Adrenal gland (tissue), 12 donors: ENCODE measurements around the gene STRN4. TPM values are rescaled to one million over a fixed set of nuclear protein-coding genes. Genes with fewer than 3 reads are reported as not detected.

Experiments
- DNase-seq, 7 donors: peaks; one replicate each; pipeline ENCODE4 v3.0.0-alpha.2; 2019 to 2020
- H3K27ac ChIP-seq, 5 donors: fragments of 200-600 bp; sonication (generic) in 4 of 5; 1 replicate in 3 of 5; 2 replicates in 2 of 5; pipeline versions ENCODE4 v1.5.1 to v1.8.0; 2016 to 2020; ENCODE audit warnings: mild to moderate bottlenecking in 1 of 5
- H3K27me3 ChIP-seq: fragments of 200-600 bp; 2 replicates; pipeline ENCODE4 v1.8.0; 2021
- H3K36me3 ChIP-seq, 2 donors: fragments of 200-600 bp; replicated peaks in 1 of 2; 1 replicate in 1 of 2; 2 replicates in 1 of 2; pipeline versions ENCODE4 v1.5.1 to v1.8.0; 2018 to 2022
- H3K4me1 ChIP-seq, 2 donors: fragments of 200-600 bp; replicated peaks in 1 of 2; 1 replicate in 1 of 2; 2 replicates in 1 of 2; pipeline versions ENCODE4 v1.5.1 to v1.8.0; 2018 to 2021
- H3K4me3 ChIP-seq, 4 donors: fragments of 200-600 bp; sonication (generic) in 3 of 4; one replicate each; pipeline ENCODE4 v1.5.1; 2016 to 2018
- H3K9me3 ChIP-seq, 3 donors: fragments of 200-600 bp; sonication (generic) in 1 of 3; replicated peaks in 1 of 3; 1 replicate in 2 of 3; 2 replicates in 1 of 3; pipeline versions ENCODE4 v1.5.1 to v1.8.0; 2016 to 2021
- POLR2A ChIP-seq, 2 donors: fragments of 450-650 bp; IDR thresholded peaks; one replicate each; pipeline ENCODE4 v1.6.1; 2017; ENCODE audit warnings: antibody characterized with exemption in 2 of 2, mild to moderate bottlenecking in 2 of 2, moderate library complexity in 1 of 2
- WGBS, 4 donors: extraction: QIAGEN DNeasy Blood & Tissue Kit in 2 of 4; methylation state at CpG; one replicate each; pipeline versions ENCODE4 v1.1.5 to v1.1.7; 2013 to 2017; 5-methylcytosine and 5-hydroxymethylcytosine counted together
- intact Hi-C, 2 donors: fragments of 100-400 bp; cut with DNase I; formaldehyde crosslinking; loops; one replicate each; pipeline versions ENCODE4 v1.14.1 to v1.15.0; 2022 to 2023
- polyA plus RNA-seq, 3 donors: library from polyadenylated mRNA; stranded (reverse); fragments of 200-250 nt in 2 of 3; fragments of 350-450 nt in 1 of 3; fragmentation: Illumina TruSeq in 1 of 3; extraction: RNeasy Lipid Tissue Mini Kit (QIAGEN cat#74804) in 1 of 3; gene quantifications; one replicate each; pipeline ENCODE4 v1.2.3, GENCODE V29; 2013 to 2014
- total RNA-seq, 9 donors: library from RNA; depleted of rRNA in 4 of 9; stranded (reverse); fragments of >200 nt in 4 of 9; fragments of 120-200 nt in 1 of 9; fragmentation: NEBNext Ultra II Directional in 1 of 9; extraction: Animal tissue kit (Norgen Biotek cat#: 25700) in 1 of 9; gene quantifications; one replicate each; pipeline versions ENCODE4 v1.1.0 to v1.2.4, GENCODE V29; 2013 to 2023
- TF ChIP-seq, protein P1 (sequence below), 6 experiments: fragments of 450-650 bp in 4 of 6; fragments of 200-600 bp in 2 of 6; sonication (generic) in 1 of 6; IDR thresholded peaks; 1 replicate in 5 of 6; 2 replicates in 1 of 6; pipeline versions ENCODE4 v1.5.1 to v1.8.0; 2016 to 2021; ENCODE audit warnings: antibody characterized with exemption in 6 of 6, mild to moderate bottlenecking in 2 of 6, moderate library complexity in 1 of 6
- donor health status: healthy with polysubstance abuse.
- donor health status: Bipolar disorder and iron deficiency.
- donor health status: DM: yes; HTN: yes; CAD: no.
- donor health status: DM: no; HTN: no; CAD: no.
- donor health status: DM: no; HTN: no; CAD: no.
- donor health status: DM: yes; HTN: yes; CAD: no.

Gene STRN4
- total and polyA plus RNA-seq, 12 donors, result 22.3 to 92.8 (median 65.8) TPM

DNA sequence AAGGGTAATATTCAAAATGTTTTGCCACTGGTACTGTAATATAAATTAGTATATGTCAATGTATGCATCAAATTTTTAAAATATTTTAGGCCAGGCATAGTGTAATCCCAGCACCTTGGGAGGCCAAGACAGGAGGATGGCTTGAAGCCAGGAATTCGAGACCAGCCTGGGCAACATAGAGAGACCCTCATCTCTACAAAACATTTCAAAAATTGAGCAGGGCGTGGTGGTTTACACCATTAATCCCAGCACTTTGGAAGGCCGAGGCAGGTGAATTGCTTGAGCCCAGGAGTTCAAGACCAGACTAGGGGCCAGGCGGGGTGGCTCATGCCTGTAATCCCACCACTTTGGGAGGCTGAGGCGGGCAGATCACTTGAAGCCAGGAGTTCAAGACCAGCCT, 14.1 kb upstream of the STRN4 start:
- Histone ChIP-seq H3K27me3 (no peaks in the 10 kb centered on the region), H3K9me3 (no peaks in the 10 kb centered on the region), H3K4me1 (peaks cover 5% of the 10 kb centered on the region in 2 donors), H3K4me3 (no peak overlapping the region), H3K36me3 (peaks cover 0 to 3% of the 10 kb centered on the region in 2 donors), H3K27ac (peak overlapping the region in 2 of 5 donors; percentile 44 to 79)
- intact Hi-C loops, result loop anchor here in 1 of 2 donors (10.0 kb wide), 1 partner anchor 234 kb away; no protein-coding TSS in a partner anchor
- DNase-seq, result no peak
- 82 to 94% (median 88%) methylated on average over 3 to 5 of the region's 5 CpGs for WGBS, 4 donors
- TF ChIP-seq POLR2A (IDR thresholded peaks at IDR 0.05), result no peak
- TF ChIP-seq, protein P1, sequence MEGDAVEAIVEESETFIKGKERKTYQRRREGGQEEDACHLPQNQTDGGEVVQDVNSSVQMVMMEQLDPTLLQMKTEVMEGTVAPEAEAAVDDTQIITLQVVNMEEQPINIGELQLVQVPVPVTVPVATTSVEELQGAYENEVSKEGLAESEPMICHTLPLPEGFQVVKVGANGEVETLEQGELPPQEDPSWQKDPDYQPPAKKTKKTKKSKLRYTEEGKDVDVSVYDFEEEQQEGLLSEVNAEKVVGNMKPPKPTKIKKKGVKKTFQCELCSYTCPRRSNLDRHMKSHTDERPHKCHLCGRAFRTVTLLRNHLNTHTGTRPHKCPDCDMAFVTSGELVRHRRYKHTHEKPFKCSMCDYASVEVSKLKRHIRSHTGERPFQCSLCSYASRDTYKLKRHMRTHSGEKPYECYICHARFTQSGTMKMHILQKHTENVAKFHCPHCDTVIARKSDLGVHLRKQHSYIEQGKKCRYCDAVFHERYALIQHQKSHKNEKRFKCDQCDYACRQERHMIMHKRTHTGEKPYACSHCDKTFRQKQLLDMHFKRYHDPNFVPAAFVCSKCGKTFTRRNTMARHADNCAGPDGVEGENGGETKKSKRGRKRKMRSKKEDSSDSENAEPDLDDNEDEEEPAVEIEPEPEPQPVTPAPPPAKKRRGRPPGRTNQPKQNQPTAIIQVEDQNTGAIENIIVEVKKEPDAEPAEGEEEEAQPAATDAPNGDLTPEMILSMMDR (IDR thresholded peaks at IDR 0.05), result no peak

DNA sequence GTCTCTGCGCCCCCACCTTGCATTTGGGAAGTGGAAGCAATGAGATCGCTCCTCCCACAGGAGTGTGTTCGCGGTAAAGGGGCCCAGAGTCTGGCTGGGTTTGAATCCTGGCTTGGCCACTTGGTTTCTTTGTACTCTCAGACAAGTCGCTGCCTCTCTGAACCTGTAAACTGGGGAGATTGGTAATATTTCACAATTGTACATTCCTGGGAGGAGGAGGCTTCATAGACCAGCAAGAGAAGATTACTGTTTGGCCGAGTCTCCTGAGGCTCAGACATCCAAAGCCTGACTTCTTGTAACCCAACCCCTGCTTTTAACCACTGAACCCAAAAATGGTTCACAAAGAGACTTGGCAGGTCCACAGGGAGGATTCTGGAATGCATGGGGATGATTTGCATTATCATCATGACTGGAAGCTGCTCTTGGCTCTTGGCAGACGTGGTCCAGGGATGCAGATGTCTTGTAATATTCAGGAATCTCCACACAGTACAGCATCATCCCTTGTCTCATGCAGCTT, 13.6 kb upstream of the STRN4 start:
- Histone ChIP-seq H3K27me3 (no peaks in the 10 kb centered on the region), H3K27ac (peak overlapping the region in 3 of 5 donors; percentile 50 to 79 (median 57)), H3K4me3 (no peak overlapping the region), H3K4me1 (peaks cover 7 to 10% of the 10 kb centered on the region in 2 donors), H3K9me3 (no peaks in the 10 kb centered on the region), H3K36me3 (peaks cover 0 to 3% of the 10 kb centered on the region in 2 donors)
- intact Hi-C loops, result loop anchor here (5.0 to 10.0 kb wide), 3 partner anchors 77 to 235 kb away; no protein-coding TSS in a partner anchor
- TF ChIP-seq, protein P1 (IDR thresholded peaks at IDR 0.05), result no peak
- no peak for TF ChIP-seq POLR2A (IDR thresholded peaks at IDR 0.05)
- DNase-seq, result peak in 2 of 7 donors; percentile 40 to 73
- 66 to 73% (median 71%) methylated on average over 7 of the region's 7 CpGs for WGBS, 4 donors

DNA sequence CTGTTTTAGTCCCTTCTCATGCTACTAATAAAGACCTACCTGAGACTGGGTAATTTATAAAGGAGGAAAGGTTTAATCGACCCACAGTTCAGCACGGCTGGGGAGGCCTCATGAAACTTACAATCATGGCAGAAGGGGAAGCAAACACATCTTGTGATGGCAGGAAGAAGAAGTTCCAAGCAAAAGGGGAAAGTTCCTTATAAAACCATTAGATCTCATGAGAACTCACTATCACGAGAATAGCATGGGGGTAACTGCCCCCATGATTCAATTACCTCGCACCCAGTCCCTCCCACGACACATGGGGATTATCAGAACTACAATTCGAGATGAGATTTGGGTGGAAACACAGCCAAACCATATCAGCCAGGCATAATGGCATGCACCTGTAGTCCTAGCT, 13.0 kb upstream of the STRN4 start:
- intact Hi-C loops, result loop anchor here (5.0 to 10.0 kb wide), 3 partner anchors 78 to 236 kb away; no protein-coding TSS in a partner anchor
- WGBS, 4 donors, result 70 to 75% (median 73%) methylated on average over 6 of the region's 6 CpGs
- peaks cover 7 to 13% of the 10 kb centered on the region in 2 donors for H3K4me1 ChIP-seq
- peak overlapping the region in 3 of 5 donors; percentile 50 to 79 (median 57) for H3K27ac ChIP-seq
- H3K4me3 ChIP-seq, result no peak overlapping the region
- TF ChIP-seq, protein P1 (IDR thresholded peaks at IDR 0.05), result no peak
- TF ChIP-seq POLR2A (IDR thresholded peaks at IDR 0.05), result no peak
- H3K36me3 ChIP-seq, result peaks cover 0 to 3% of the 10 kb centered on the region in 2 donors
- no peaks in the 10 kb centered on the region for H3K27me3 ChIP-seq
- DNase-seq, result no peak
- H3K9me3 ChIP-seq, result no peaks in the 10 kb centered on the region

DNA sequence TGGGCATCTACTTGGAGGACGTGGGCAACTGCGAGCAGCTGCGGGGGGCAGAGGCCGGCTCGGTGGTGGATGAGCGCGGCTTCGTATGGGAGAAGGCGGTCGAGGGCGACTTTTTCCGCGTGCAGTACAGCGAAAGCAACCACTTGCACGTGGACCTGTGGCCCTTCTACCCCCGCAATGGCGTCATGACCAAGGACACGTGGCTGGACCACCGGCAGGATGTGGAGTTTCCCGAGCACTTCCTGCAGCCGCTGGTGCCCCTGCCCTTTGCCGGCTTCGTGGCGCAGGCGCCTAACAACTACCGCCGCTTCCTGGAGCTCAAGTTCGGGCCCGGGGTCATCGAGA, 10.3 kb upstream of the STRN4 start:
- DNase-seq, result no peak
- intact Hi-C loops, result loop anchor here (5.0 to 10.0 kb wide), 3 partner anchors 81 to 238 kb away; no protein-coding TSS in a partner anchor
- H3K4me3 ChIP-seq, result no peak overlapping the region
- no peaks in the 10 kb centered on the region for H3K27me3 ChIP-seq
- TF ChIP-seq POLR2A (IDR thresholded peaks at IDR 0.05), result no peak
- TF ChIP-seq, protein P1 (IDR thresholded peaks at IDR 0.05), result no peak
- peaks cover 7 to 13% of the 10 kb centered on the region in 2 donors for H3K4me1 ChIP-seq
- H3K27ac ChIP-seq, result no peak overlapping the region
- WGBS, 4 donors, result 73 to 81% (median 77%) methylated on average over 24 to 30 of the region's 30 CpGs
- H3K36me3 ChIP-seq, result peaks cover 0 to 3% of the 10 kb centered on the region in 2 donors
- H3K9me3 ChIP-seq, result no peaks in the 10 kb centered on the region
